GM12864 (cell line): Measurements from ENCODE around the gene SERPINB6.
A peak's percentile ranks its signal among the peaks of the same experiment; 100 is the strongest.

Experiments
- DNase-seq: peaks from one replicate; pipeline ENCODE4 v3.0.0-alpha.2; 2011; ENCODE audit warnings: low read depth
- H3K4me3 ChIP-seq: 2 replicates; pipeline ENCODE4 v1.5.1; 2011; ENCODE audit warnings: mild to moderate bottlenecking, low read depth, low read length, control low read depth
- TF ChIP-seq, protein P1 (sequence below): IDR thresholded peaks from 2 replicates; pipeline ENCODE4 v1.5.1; 2011; ENCODE audit warnings: low read depth, mild to moderate bottlenecking, moderate library complexity, low read length, control low read depth, inconsistent platforms; ENCODE audit errors: missing control alignments

The SERPINB6 gene

DNA sequence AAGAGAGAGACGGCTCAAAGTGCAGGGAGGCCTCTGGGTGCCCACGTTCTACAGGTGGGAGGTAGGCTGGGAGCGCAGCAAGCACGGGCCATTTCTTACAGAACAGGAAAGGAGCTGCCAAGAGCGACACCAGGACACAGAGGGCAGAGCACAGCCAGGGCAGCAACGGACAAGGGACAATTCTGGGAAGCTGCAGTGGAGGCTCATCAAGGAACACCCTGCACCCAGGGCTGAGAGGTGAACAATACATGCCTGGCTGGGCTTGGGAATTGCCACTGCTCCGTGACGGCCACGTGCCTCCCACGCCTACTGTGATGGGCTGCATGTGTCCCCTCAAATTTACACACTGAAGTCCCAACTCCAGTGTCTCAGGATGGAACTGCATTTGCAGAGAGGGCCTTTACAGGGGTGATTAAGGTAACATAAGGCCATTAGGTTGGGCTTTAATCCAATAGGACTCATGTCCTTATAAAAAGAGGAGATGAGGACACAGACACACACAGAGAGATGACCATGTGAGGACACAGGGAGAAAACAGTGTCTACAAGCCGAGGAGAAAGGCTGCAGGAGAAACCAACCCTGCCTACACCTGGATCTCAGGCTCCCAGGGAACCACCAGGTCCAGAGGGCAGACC is 13.6 kb downstream of the SERPINB6 start:
- H3K4me3 ChIP-seq: no peak overlapping the region
- TF ChIP-seq, protein P1, sequence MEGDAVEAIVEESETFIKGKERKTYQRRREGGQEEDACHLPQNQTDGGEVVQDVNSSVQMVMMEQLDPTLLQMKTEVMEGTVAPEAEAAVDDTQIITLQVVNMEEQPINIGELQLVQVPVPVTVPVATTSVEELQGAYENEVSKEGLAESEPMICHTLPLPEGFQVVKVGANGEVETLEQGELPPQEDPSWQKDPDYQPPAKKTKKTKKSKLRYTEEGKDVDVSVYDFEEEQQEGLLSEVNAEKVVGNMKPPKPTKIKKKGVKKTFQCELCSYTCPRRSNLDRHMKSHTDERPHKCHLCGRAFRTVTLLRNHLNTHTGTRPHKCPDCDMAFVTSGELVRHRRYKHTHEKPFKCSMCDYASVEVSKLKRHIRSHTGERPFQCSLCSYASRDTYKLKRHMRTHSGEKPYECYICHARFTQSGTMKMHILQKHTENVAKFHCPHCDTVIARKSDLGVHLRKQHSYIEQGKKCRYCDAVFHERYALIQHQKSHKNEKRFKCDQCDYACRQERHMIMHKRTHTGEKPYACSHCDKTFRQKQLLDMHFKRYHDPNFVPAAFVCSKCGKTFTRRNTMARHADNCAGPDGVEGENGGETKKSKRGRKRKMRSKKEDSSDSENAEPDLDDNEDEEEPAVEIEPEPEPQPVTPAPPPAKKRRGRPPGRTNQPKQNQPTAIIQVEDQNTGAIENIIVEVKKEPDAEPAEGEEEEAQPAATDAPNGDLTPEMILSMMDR: no peak
- no peak for DNase-seq

DNA sequence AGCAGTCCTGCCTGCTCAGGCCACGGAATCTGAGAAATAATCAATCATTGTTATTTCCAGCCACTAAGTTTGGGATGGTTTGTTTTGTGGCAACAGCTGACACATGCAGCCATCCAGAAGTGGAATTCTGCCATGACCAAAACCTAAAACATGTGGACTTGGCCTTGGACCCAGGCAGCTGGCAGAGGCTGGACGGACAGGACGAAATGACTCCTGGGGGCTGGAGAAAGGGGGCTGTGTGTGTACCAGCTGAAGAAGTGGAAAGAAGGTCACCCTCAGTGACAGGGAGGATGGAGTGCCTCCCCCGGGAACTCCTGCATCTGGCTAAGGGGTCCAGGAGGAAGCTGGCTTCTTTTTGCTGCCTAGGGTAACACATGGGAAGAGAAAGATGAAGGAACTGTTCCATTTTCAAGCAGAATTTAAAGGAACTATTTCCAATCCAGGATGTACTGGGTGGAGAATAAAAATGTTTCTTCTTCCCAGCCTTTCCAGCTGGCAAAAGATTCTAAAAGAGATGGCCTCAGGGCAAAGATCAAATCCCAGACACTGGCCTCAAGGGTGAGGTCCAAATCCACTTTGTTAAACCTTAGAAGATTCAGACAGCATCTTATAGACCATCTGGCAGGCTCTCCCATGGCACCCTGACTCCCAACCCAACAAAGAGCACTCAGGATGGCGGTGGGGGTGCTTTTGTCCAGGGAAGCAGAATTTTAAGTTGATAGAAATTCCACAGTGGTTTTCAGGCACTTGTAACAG is 14.3 kb downstream of the SERPINB6 start:
- no peak for DNase-seq
- TF ChIP-seq, protein P1: no peak
- H3K4me3 ChIP-seq: no peak overlapping the region

DNA sequence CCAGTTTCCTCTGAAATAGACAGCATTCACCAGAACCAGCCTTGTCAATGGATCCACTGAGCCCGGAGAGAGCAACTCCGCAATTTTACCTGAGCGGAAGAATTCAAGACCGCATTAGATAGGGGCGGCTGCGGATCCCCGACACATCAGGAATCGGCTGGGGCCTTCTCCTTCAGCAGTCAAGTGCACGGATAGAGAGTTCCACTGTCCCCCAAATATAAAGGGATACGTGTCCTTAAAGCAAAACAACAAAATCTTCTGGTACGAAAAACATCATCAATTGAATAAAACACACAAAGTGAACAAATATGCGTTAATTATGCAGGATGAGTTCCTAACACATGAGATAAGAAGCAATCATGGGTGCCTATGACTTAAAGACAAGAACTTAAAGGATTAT is 18.3 kb downstream of the SERPINB6 start:
- DNase-seq: no peak
- no peak overlapping the region for H3K4me3 ChIP-seq
- TF ChIP-seq, protein P1: no peak

DNA sequence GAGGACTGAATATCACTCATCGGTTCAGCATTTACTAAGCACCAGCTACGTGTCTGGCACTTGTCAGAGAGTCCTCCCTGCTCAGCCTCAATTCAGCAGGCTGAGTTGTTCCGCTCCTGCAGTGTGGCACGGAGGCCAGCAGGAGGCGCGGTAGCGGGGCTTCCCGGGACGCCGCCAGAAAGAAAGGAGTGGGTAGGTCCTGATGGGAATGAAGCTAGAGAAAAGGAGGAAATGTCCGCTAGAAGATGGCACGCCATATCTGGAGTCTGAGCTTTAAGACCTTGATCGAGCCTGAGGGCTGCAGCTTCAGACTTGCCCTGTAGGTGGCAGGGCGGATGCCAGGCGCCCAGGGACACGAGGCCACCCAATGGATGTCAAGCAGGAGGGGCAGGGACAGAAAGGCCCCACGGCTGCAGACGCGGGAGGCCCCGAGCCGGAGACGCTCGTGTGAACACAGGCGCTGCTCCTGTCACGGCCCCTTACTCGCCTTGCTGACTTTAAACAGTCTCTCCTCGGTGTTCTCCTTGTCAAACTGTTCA is 18.7 kb downstream of the SERPINB6 start:
- no peak for DNase-seq

DNA sequence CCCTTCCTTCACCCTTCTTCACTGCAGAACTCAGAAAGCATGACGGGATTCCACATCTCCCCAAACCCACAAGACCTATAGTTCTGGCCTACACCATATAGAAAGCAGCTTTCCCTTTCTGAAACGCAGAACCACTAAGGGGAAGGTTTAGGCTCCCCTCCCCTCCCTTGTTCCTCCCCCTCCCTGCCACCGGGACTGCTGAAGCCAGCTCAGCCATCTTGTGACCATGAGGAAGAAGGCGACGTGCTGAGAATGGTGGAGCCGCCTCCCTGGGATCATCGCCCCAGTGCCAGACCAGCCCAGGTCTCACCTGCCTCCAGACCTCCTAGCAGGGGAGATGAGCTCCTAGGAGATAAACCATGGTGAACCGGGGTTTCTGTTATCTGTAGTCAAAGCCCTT is 19.6 kb downstream of the SERPINB6 start:
- TF ChIP-seq, protein P1: no peak
- no peak overlapping the region for H3K4me3 ChIP-seq
- no peak for DNase-seq

More for the DNA sequence above, 18.7 kb downstream of the SERPINB6 start:
- TF ChIP-seq, protein P1: peak; percentile 87
- no peak overlapping the region for H3K4me3 ChIP-seq

DNA sequence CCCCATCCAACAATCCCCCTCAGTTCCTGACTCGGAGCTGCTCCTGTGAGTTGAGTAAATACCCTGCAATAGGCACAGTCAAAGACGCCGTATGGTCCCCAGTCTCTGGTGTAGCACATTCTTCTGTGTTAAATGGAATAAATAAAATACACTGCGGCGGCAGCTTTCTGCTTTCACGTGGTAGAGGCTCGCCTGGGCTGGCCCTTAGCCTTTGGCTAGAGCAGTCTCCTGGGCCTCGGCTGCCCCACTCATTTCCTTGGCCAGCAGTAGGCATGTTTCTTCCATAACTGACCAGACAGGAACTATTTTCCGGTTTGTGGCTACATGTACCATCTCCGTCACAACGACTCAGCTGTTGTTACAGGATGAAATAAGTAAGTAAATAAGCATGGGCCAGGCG is 20.7 kb downstream of the SERPINB6 start:
- TF ChIP-seq, protein P1: no peak
- DNase-seq: no peak
- no peak overlapping the region for H3K4me3 ChIP-seq

DNA sequence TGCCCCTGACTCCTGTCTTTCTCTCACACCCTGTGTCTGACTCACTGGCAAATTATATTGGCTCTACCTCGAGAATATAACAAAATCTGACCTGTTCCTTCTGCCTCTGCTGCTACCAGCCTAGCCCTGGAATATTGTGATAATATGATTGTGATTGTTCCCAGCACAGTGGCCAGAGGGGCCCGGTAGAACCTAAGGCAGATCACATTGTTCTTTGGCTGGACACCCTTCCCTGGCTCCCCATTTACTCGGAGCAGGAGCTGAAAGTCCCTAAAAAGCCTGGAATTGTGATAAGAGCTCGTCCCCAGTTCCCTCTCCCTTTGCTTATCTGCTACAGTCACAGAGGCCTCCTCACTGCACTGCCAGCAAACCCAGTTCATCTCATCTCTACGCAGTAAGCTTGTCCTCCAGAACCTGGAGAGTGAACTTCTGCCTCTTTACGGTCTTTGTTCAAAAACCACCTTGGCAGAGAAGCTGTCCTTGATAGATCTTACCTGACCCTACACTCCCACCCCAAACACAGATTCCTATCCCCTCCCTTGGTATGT is 21.8 kb downstream of the SERPINB6 start:
- DNase-seq: no peak
- no peak overlapping the region for H3K4me3 ChIP-seq
- TF ChIP-seq, protein P1: no peak
